Smooth muscle cell (in vitro differentiated cells): ENCODE measurements around the gene PKNOX2. TPM values are rescaled to one million over a fixed set of nuclear protein-coding genes. Genes with fewer than 3 reads are reported as not detected.

ENCODE experiments used
- DNase-seq: peaks from one replicate; lab custom pipeline; 2025; ENCODE audit not compliant: unreplicated experiment; lab: John Stamatoyannopoulos, UW
- H2AFZ ChIP-seq: fragments of 200-600 bp; sonication (generic); 2 replicates; pipeline ENCODE4 v1.6.0; 2016; ENCODE audit warnings: antibody characterized with exemption, low read depth, mild to moderate bottlenecking
- H3F3A ChIP-seq: fragments of 200-600 bp; sonication (generic); 2 replicates; pipeline ENCODE4 v1.6.0; 2017; ENCODE audit warnings: antibody characterized with exemption, low read depth
- H3K27ac ChIP-seq: fragments of 200-600 bp; sonication (generic); 2 replicates; pipeline ENCODE4 v1.5.1; 2016; ENCODE audit warnings: low read depth, mild to moderate bottlenecking
- H3K27me3 ChIP-seq: fragments of 200-600 bp; sonication (generic); 2 replicates; pipeline ENCODE4 v1.6.1; 2016; ENCODE audit warnings: low read depth, mild to moderate bottlenecking
- H3K36me3 ChIP-seq: fragments of 200-600 bp; sonication (generic); 2 replicates; pipeline ENCODE4 v1.5.1; 2016; ENCODE audit warnings: low read depth
- H3K4me1 ChIP-seq: fragments of 200-600 bp; sonication (generic); 2 replicates; pipeline ENCODE4 v1.5.1; 2016; ENCODE audit warnings: low read depth
- H3K4me2 ChIP-seq: fragments of 200-600 bp; sonication (generic); 2 replicates; pipeline ENCODE4 v1.6.0; 2016; ENCODE audit warnings: mild to moderate bottlenecking
- H3K4me3 ChIP-seq: fragments of 200-600 bp; sonication (generic); 2 replicates; pipeline ENCODE4 v1.5.1; 2016; ENCODE audit warnings: mild to moderate bottlenecking
- H3K79me2 ChIP-seq: fragments of 200-600 bp; sonication (generic); 2 replicates; pipeline ENCODE4 v1.6.0; 2016; ENCODE audit warnings: low read depth, mild to moderate bottlenecking
- H3K9ac ChIP-seq: fragments of 200-600 bp; sonication (generic); 2 replicates; pipeline ENCODE4 v1.6.0; 2016; ENCODE audit warnings: low read depth
- H3K9me3 ChIP-seq: fragments of 200-600 bp; sonication (generic); replicated peaks from 2 replicates; pipeline ENCODE4 v1.5.1; 2016; ENCODE audit warnings: low read depth
- H4K20me1 ChIP-seq: fragments of 200-600 bp; sonication (generic); 2 replicates; pipeline ENCODE4 v1.6.0; 2016; ENCODE audit warnings: low read depth
- CTCF ChIP-seq: fragments of 200-600 bp; sonication (generic); IDR thresholded peaks from 2 replicates; pipeline ENCODE4 v1.5.1; 2017; ENCODE audit warnings: borderline replicate concordance, mild to moderate bottlenecking, antibody characterized with exemption; ENCODE audit not compliant: insufficient read depth, poor library complexity, severe bottlenecking
- WGBS: methylation state at CpG from one replicate; pipeline ENCODE4 v1.1.7; 2016; ENCODE audit warnings: low lambda C conversion rate; 5-methylcytosine and 5-hydroxymethylcytosine counted together
- polyA plus RNA-seq: library from polyadenylated mRNA; unstranded; fragments of >200 nt; fragmentation: Nextera tagmentation; extraction: Ambion mirVana; gene quantifications from 2 replicates; pipeline ENCODE4 v1.2.1, GENCODE V29; 2016
- total RNA-seq: library from RNA; depleted of rRNA; stranded (reverse); fragments of >200 nt; gene quantifications from 2 replicates; pipeline ENCODE4 v1.2.3, GENCODE V29; 2014

Gene PKNOX2
- total and polyA plus RNA-seq, 2 experiments from 2014 or later = 7.2 to 7.9 TPM

DNA sequence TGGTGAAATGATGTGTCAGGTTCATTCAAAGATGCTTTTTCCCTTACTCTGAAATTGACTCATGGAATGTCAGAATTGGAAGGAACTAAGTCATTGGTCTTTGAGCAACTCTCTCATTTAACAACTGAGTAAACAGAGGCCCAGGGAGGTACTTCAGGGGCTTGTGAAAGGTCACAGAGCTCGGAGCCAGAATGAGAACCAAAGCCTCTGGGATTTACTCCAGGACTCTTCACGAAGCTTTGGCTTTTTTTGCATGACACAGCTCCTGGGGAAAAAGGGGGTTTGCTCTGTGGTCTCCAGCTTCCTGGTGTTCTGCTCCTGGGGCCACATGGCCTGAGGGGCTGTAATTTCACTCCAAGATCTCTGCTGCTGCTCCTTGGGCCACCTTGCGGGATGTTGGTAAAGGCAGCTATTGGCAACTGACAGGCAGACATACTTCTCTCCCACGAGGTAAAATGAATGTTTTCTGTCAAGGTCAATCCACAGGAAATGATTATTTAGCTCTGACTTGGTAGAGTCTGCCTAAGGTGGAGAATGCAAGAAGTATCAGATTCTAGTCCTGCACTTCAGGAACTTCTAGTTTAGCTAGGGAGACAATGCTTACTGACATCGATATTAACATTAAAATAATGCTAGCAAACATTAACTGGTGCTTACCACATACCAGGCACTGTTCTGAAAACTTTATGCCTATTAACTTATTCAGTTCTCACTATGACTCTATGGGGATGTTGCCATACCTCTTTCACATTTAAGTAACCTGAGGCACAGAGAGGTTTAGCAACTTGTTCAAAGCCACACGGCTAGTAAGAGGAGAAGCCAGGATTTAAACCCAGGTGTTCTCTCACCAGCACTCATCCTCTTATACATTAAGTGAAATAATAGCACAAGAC is 16.1 kb downstream of the PKNOX2 start:
- no peak overlapping the region for H3K4me3 ChIP-seq
- H2AFZ ChIP-seq = no peak overlapping the region
- H4K20me1 ChIP-seq = peaks cover 87% of the 10 kb centered on the region
- TF ChIP-seq CTCF = no peak
- no peaks in the 10 kb centered on the region for H3K27me3 ChIP-seq
- WGBS = 50% methylated on average over 6 of the region's 6 CpGs
- H3K79me2 ChIP-seq = peaks cover 31% of the 10 kb centered on the region
- no peak overlapping the region for H3K27ac ChIP-seq
- no peaks in the 10 kb centered on the region for H3F3A ChIP-seq
- H3K9ac ChIP-seq = no peak overlapping the region
- H3K4me1 ChIP-seq = peaks cover 24% of the 10 kb centered on the region
- H3K9me3 ChIP-seq = no peaks in the 10 kb centered on the region
- peak overlapping the region; percentile 36 for H3K4me2 ChIP-seq
- H3K36me3 ChIP-seq = no peaks in the 10 kb centered on the region
- DNase-seq = no peak

- Histone ChIP-seq H3K27ac (no peak overlapping the region), H3F3A (no peaks in the 10 kb centered on the region), H3K4me1 (peaks cover 19% of the 10 kb centered on the region), H3K79me2 (peaks cover 44% of the 10 kb centered on the region), H4K20me1 (peaks cover 80% of the 10 kb centered on the region), H3K9ac (no peak overlapping the region), H3K4me3 (no peak overlapping the region), H3K4me2 (no peak overlapping the region), H3K27me3 (no peaks in the 10 kb centered on the region), H2AFZ (no peak overlapping the region), H3K36me3 (no peaks in the 10 kb centered on the region), H3K9me3 (no peaks in the 10 kb centered on the region)
- no peak for TF ChIP-seq CTCF
- no peak for DNase-seq
Observed at GRCh38 chr11:125182573-125182972, 18.0 kb downstream of the PKNOX2 start.

DNA sequence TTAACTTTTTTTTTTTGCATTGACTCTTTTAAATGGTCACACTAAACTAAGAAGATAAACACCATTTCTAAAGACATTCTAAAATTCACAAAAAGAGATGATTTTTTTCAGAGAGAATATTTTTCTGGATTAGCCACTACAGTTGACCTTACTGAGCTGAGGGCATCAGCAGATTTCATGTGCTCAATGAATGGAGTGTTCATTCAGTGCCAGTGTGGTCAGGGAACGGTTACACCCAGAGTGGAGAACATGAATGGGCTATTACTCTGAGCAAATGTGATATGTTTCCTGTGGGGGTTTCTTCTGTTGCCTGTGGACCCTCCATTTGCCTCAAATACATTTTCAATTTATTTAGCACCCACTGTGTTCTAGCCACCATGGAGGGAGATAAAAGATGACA is 19.1 kb downstream of the PKNOX2 start:
- H3K9ac ChIP-seq = no peak overlapping the region
- no peaks in the 10 kb centered on the region for H3K27me3 ChIP-seq
- H2AFZ ChIP-seq = no peak overlapping the region
- peaks cover 43% of the 10 kb centered on the region for H3K79me2 ChIP-seq
- no peak overlapping the region for H3K4me3 ChIP-seq
- peaks cover 79% of the 10 kb centered on the region for H4K20me1 ChIP-seq
- no peaks in the 10 kb centered on the region for H3K36me3 ChIP-seq
- TF ChIP-seq CTCF = no peak
- WGBS = 100% methylated on average over 1 of the region's 1 CpG
- no peak for DNase-seq
- no peaks in the 10 kb centered on the region for H3F3A ChIP-seq
- H3K4me2 ChIP-seq = no peak overlapping the region
- no peak overlapping the region for H3K27ac ChIP-seq
- H3K9me3 ChIP-seq = no peaks in the 10 kb centered on the region
- H3K4me1 ChIP-seq = peaks cover 25% of the 10 kb centered on the region

DNA sequence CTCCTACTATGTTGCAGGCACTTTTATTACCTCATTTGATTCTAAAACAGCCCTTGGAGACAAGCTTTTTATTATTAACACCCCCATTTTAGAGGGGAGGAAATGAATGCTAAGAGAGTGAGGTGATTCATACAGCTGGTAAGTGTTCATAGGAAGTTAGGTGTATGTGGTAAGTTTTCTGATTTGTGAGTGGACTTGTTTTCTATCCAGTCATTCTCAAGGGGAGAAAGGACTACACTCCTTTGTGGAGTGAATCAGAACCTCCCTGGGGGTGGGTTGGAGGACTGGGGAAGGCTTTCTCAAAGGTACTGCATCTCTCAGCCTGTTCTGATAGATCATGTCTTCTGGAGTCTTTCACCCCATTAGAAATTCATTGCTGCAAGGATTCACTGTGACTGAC is 23.5 kb downstream of the PKNOX2 start:
- Histone ChIP-seq H3K4me2 (no peak overlapping the region), H2AFZ (no peak overlapping the region), H3K4me3 (no peak overlapping the region)

More for the DNA sequence above, 23.5 kb downstream of the PKNOX2 start:
- DNase-seq = no peak
- peaks cover 21% of the 10 kb centered on the region for H3K4me1 ChIP-seq
- H3F3A ChIP-seq = no peaks in the 10 kb centered on the region
- peaks cover 71% of the 10 kb centered on the region for H4K20me1 ChIP-seq
- no peak for TF ChIP-seq CTCF
- H3K9me3 ChIP-seq = no peaks in the 10 kb centered on the region
- no peak overlapping the region for H3K27ac ChIP-seq
- H3K36me3 ChIP-seq = no peaks in the 10 kb centered on the region
- H3K27me3 ChIP-seq = no peaks in the 10 kb centered on the region
- peaks cover 54% of the 10 kb centered on the region for H3K79me2 ChIP-seq
- no peak overlapping the region for H3K9ac ChIP-seq
